HUES6 (cell line): Measurements from ENCODE around the gene ALG5.

Experiments used
- H3K27ac ChIP-seq: 2 replicates; pipeline ENCODE4 v1.7.0; 2013; ENCODE audit warnings: low read depth, mild to moderate bottlenecking, low read length, inconsistent platforms
- H3K27me3 ChIP-seq: 2 replicates; pipeline ENCODE4 v1.6.1; 2013; ENCODE audit warnings: low read length; ENCODE audit not compliant: control insufficient read depth, insufficient read depth
- H3K36me3 ChIP-seq: 2 replicates; pipeline ENCODE4 v1.6.1; 2013; ENCODE audit warnings: low read length; ENCODE audit not compliant: control insufficient read depth, insufficient read depth
- H3K4me1 ChIP-seq: 2 replicates; pipeline ENCODE4 v1.6.1; 2013; ENCODE audit warnings: low read length; ENCODE audit not compliant: control insufficient read depth, insufficient read depth
- H3K4me3 ChIP-seq: 2 replicates; pipeline ENCODE4 v1.5.1; 2013; ENCODE audit warnings: low read depth, low read length
- H3K9ac ChIP-seq: one replicate; pipeline ENCODE4 v1.6.1; 2013; ENCODE audit warnings: mild to moderate bottlenecking, low read length
- H3K9me3 ChIP-seq: 2 replicates; pipeline ENCODE4 v1.6.1; 2013; ENCODE audit warnings: low read depth, low read length; ENCODE audit not compliant: control insufficient read depth, insufficient read depth

The ALG5 gene

GRCh38 chr13:36979361-36980050 lies 19.6 kb downstream of the ALG5 start:
- no peak overlapping the region for H3K27ac ChIP-seq
- H3K9ac ChIP-seq = no peak overlapping the region
- peaks cover 61% of the 10 kb centered on the region for H3K36me3 ChIP-seq
- H3K4me3 ChIP-seq = no peak overlapping the region
- H3K9me3 ChIP-seq = peaks cover 9% of the 10 kb centered on the region; the same call in 1 of the 2 replicates
- no peaks in the 10 kb centered on the region for H3K27me3 ChIP-seq
- H3K4me1 ChIP-seq = no peaks in the 10 kb centered on the region

- no peak overlapping the region for H3K27ac ChIP-seq
- H3K9me3 ChIP-seq = peaks cover 9% of the 10 kb centered on the region; the same call in 1 of the 2 replicates
- no peaks in the 10 kb centered on the region for H3K4me1 ChIP-seq
- peaks cover 57% of the 10 kb centered on the region for H3K36me3 ChIP-seq
- H3K27me3 ChIP-seq = no peaks in the 10 kb centered on the region
- H3K4me3 ChIP-seq = no peak overlapping the region
- H3K9ac ChIP-seq = no peak overlapping the region
Measured at GRCh38 chr13:36975172-36975571, 24.0 kb downstream of the ALG5 start.

GRCh38 chr13:36973621-36974295 lies 25.4 kb downstream of the ALG5 start:
- H3K27me3 ChIP-seq = no peaks in the 10 kb centered on the region
- H3K4me1 ChIP-seq = no peaks in the 10 kb centered on the region
- peaks cover 9% of the 10 kb centered on the region; the same call in 1 of the 2 replicates for H3K9me3 ChIP-seq
- peaks cover 53% of the 10 kb centered on the region for H3K36me3 ChIP-seq
- H3K27ac ChIP-seq = no peak overlapping the region
- H3K4me3 ChIP-seq = no peak overlapping the region
- H3K9ac ChIP-seq = no peak overlapping the region

- no peak overlapping the region for H3K27ac ChIP-seq
- H3K36me3 ChIP-seq = peaks cover 56% of the 10 kb centered on the region
- peaks cover 9% of the 10 kb centered on the region; the same call in 1 of the 2 replicates for H3K9me3 ChIP-seq
- H3K27me3 ChIP-seq = no peaks in the 10 kb centered on the region
- no peak overlapping the region for H3K9ac ChIP-seq
- H3K4me3 ChIP-seq = no peak overlapping the region
- H3K4me1 ChIP-seq = no peaks in the 10 kb centered on the region
Measured at GRCh38 chr13:36973009-36973408, 26.1 kb downstream of the ALG5 start.

- Histone ChIP-seq H3K9ac (no peak overlapping the region), H3K27ac (no peak overlapping the region), H3K36me3 (peaks cover 62% of the 10 kb centered on the region), H3K27me3 (no peaks in the 10 kb centered on the region), H3K4me1 (no peaks in the 10 kb centered on the region), H3K4me3 (no peak overlapping the region), H3K9me3 (no peaks in the 10 kb centered on the region)
Measured at GRCh38 chr13:36966404-36966803, 32.7 kb downstream of the ALG5 start.

GRCh38 chr13:36965767-36966166 lies 33.4 kb downstream of the ALG5 start:
- H3K4me3 ChIP-seq = no peak overlapping the region
- H3K9me3 ChIP-seq = no peaks in the 10 kb centered on the region
- no peaks in the 10 kb centered on the region for H3K4me1 ChIP-seq
- H3K27ac ChIP-seq = no peak overlapping the region
- H3K9ac ChIP-seq = no peak overlapping the region
- no peaks in the 10 kb centered on the region for H3K27me3 ChIP-seq
- H3K36me3 ChIP-seq = peaks cover 62% of the 10 kb centered on the region

GRCh38 chr13:36959456-36960116 lies 39.6 kb downstream of the ALG5 start:
- H3K27ac ChIP-seq = no peak overlapping the region
- H3K4me3 ChIP-seq = no peak overlapping the region
- H3K36me3 ChIP-seq = peaks cover 31% of the 10 kb centered on the region
- H3K4me1 ChIP-seq = no peaks in the 10 kb centered on the region
- no peaks in the 10 kb centered on the region for H3K9me3 ChIP-seq
- no peak overlapping the region for H3K9ac ChIP-seq
- no peaks in the 10 kb centered on the region for H3K27me3 ChIP-seq

- H3K9ac ChIP-seq = no peak overlapping the region
- no peaks in the 10 kb centered on the region for H3K9me3 ChIP-seq
- H3K36me3 ChIP-seq = peaks cover 13% of the 10 kb centered on the region
- no peaks in the 10 kb centered on the region for H3K4me1 ChIP-seq
- H3K27ac ChIP-seq = no peak overlapping the region
- H3K4me3 ChIP-seq = no peak overlapping the region
- H3K27me3 ChIP-seq = no peaks in the 10 kb centered on the region
Measured at GRCh38 chr13:36954542-36954941, 44.6 kb downstream of the ALG5 start.

GRCh38 chr13:36950920-36951319 lies 48.2 kb downstream of the ALG5 start:
- Histone ChIP-seq H3K27ac (no peak overlapping the region), H3K4me1 (no peaks in the 10 kb centered on the region)

GRCh38 chr13:36950330-36950729 lies 48.8 kb downstream of the ALG5 start:
- Histone ChIP-seq H3K9ac (no peak overlapping the region), H3K4me1 (no peaks in the 10 kb centered on the region), H3K9me3 (no peaks in the 10 kb centered on the region), H3K36me3 (peaks cover 14% of the 10 kb centered on the region; the same call in 1 of the 2 replicates), H3K27me3 (no peaks in the 10 kb centered on the region), H3K27ac (no peak overlapping the region), H3K4me3 (no peak overlapping the region)

More at GRCh38 chr13:36950920-36951319, 48.2 kb downstream of the ALG5 start:
- Histone ChIP-seq H3K36me3 (peaks cover 14% of the 10 kb centered on the region; the same call in 1 of the 2 replicates), H3K27me3 (no peaks in the 10 kb centered on the region), H3K9ac (no peak overlapping the region), H3K9me3 (no peaks in the 10 kb centered on the region), H3K4me3 (no peak overlapping the region)

GRCh38 chr13:36945078-36945477 lies 54.1 kb downstream of the ALG5 start:
- H3K4me1 ChIP-seq = no peaks in the 10 kb centered on the region
- no peaks in the 10 kb centered on the region for H3K27me3 ChIP-seq
- H3K36me3 ChIP-seq = peaks cover 4% of the 10 kb centered on the region; the same call in 1 of the 2 replicates
- no peak overlapping the region for H3K9ac ChIP-seq
- H3K27ac ChIP-seq = no peak overlapping the region
- H3K4me3 ChIP-seq = no peak overlapping the region
- H3K9me3 ChIP-seq = no peaks in the 10 kb centered on the region
